Mammary epithelial cell (primary cell): ENCODE results near the gene MEGF6.

ENCODE experiments used
- EZH2 ChIP-seq: IDR thresholded peaks from 2 replicates; pipeline ENCODE4 v1.6.1; 2012; ENCODE audit warnings: low read length, inconsistent platforms, borderline replicate concordance
- TF ChIP-seq, protein P1 (sequence below), 2 donors: IDR thresholded peaks in 1 of 2; conservative IDR thresholded peaks in 1 of 2; 2 replicates each; pipeline ENCODE4 v1.5.1; 2011 to 2012; ENCODE audit warnings: inconsistent platforms in 2 of 2, low read length in 2 of 2, mild to moderate bottlenecking in 2 of 2, control low read depth in 1 of 2, low read depth in 1 of 2; ENCODE audit not compliant: insufficient read depth in 1 of 2; ENCODE audit errors: extremely low read depth in 1 of 2

DNA sequence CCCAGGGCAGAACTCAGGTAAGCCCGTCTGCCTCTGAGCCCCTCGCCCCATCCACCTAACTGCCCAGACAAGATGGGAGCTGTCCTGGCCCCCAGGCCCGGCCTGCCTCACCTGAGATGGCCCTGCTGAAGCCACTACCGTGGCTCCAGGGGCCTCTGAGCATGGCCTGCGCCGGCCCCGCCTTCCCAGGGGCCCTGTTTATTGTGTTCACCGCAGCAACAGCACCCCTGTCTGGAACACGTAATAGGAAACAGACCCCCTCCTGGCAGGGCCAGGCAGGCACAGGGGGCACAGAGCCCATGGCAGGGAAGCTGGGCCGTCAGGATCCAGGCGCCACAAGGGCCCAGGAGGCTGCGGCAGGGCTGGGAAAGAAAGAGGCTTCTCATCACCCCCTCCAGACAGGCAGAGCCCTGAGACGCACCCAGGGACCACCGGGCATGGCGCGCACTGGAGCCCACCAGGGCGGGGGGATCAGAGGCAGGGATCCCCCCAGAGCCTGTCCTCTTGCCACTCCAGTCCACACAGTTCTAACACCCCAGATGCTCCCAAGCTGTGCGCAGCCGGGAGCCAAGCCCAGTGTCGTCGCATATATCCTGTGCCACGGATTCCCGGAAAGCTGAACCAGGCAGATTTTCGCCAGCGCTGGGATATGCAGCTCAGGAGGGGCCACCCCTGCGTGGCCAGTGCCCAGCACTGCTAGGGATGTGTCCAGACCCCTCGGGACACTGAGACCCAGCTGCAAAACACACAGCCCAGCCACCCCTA lies 94.2 kb downstream of the MEGF6 start:
- TF ChIP-seq, protein P1, sequence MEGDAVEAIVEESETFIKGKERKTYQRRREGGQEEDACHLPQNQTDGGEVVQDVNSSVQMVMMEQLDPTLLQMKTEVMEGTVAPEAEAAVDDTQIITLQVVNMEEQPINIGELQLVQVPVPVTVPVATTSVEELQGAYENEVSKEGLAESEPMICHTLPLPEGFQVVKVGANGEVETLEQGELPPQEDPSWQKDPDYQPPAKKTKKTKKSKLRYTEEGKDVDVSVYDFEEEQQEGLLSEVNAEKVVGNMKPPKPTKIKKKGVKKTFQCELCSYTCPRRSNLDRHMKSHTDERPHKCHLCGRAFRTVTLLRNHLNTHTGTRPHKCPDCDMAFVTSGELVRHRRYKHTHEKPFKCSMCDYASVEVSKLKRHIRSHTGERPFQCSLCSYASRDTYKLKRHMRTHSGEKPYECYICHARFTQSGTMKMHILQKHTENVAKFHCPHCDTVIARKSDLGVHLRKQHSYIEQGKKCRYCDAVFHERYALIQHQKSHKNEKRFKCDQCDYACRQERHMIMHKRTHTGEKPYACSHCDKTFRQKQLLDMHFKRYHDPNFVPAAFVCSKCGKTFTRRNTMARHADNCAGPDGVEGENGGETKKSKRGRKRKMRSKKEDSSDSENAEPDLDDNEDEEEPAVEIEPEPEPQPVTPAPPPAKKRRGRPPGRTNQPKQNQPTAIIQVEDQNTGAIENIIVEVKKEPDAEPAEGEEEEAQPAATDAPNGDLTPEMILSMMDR (conservative IDR thresholded peaks at IDR 0.05 in 1 of 2, IDR thresholded peaks at IDR 0.05 in 1 of 2; ENCODE audit: extremely low read depth in 1 of 2, insufficient read depth in 1 of 2, low read depth in 1 of 2, low read length in 2 of 2): no peak
- TF ChIP-seq EZH2: no peak
